ENCODE measurements around the gene RNF213.

GRCh38 chr17:80274331-80274730, 13.7 kb downstream of the RNF213 start:
- no peak for TF ChIP-seq CTCF (IDR thresholded peaks at IDR 0.05; ENCODE audit: low read depth, low read length)
- TF ChIP-seq POLR2A (IDR thresholded peaks at IDR 0.05; ENCODE audit: extremely low read depth, insufficient read length), result no peak
- no peak for TF ChIP-seq MAX (IDR thresholded peaks at IDR 0.05; ENCODE audit: low read depth, low read length)
- TF ChIP-seq MYC (IDR thresholded peaks at IDR 0.05; ENCODE audit: low read depth, low read length), result no peak

Measured in NB4 (cell line).